ENCODE data around the gene GORASP1. TPM values are rescaled to one million over a fixed set of nuclear protein-coding genes. Genes with fewer than 3 reads are reported as not detected.

The GORASP1 gene
- total and polyA plus RNA-seq, 2 of the 13 experiments (the other 11 are each of a cell fraction or from before 2014, with no cell fraction given) = 36.4 to 39.8 TPM

GRCh38 chr3:39075910-39076309, 31.5 kb downstream of the GORASP1 start (continued):
- TF ChIP-seq THAP9 (CRISPR knock-in tag; IDR thresholded peaks at IDR 0.05; ENCODE audit: borderline replicate concordance) (no peak), NCOA5 (CRISPR knock-in tag; IDR thresholded peaks at IDR 0.05) (no peak), ZNF577 (CRISPR knock-in tag; IDR thresholded peaks at IDR 0.05; ENCODE audit: borderline replicate concordance, low read depth) (no peak), FOXC1 (CRISPR knock-in tag; IDR thresholded peaks at IDR 0.05; ENCODE audit: borderline replicate concordance) (no peak), ARHGAP35 (CRISPR knock-in tag; IDR thresholded peaks at IDR 0.05; ENCODE audit: borderline replicate concordance) (no peak), SMYD3 (CRISPR knock-in tag; IDR thresholded peaks at IDR 0.05) (no peak), PRPF4 (IDR thresholded peaks at IDR 0.05; ENCODE audit: low read depth, low read length, poor library complexity, severe bottlenecking) (no peak), ZNF605 (CRISPR knock-in tag; IDR thresholded peaks at IDR 0.05) (no peak), MYNN (CRISPR knock-in tag; IDR thresholded peaks at IDR 0.05; ENCODE audit: low read depth) (no peak)
- TF ChIP-seq, protein P1, sequence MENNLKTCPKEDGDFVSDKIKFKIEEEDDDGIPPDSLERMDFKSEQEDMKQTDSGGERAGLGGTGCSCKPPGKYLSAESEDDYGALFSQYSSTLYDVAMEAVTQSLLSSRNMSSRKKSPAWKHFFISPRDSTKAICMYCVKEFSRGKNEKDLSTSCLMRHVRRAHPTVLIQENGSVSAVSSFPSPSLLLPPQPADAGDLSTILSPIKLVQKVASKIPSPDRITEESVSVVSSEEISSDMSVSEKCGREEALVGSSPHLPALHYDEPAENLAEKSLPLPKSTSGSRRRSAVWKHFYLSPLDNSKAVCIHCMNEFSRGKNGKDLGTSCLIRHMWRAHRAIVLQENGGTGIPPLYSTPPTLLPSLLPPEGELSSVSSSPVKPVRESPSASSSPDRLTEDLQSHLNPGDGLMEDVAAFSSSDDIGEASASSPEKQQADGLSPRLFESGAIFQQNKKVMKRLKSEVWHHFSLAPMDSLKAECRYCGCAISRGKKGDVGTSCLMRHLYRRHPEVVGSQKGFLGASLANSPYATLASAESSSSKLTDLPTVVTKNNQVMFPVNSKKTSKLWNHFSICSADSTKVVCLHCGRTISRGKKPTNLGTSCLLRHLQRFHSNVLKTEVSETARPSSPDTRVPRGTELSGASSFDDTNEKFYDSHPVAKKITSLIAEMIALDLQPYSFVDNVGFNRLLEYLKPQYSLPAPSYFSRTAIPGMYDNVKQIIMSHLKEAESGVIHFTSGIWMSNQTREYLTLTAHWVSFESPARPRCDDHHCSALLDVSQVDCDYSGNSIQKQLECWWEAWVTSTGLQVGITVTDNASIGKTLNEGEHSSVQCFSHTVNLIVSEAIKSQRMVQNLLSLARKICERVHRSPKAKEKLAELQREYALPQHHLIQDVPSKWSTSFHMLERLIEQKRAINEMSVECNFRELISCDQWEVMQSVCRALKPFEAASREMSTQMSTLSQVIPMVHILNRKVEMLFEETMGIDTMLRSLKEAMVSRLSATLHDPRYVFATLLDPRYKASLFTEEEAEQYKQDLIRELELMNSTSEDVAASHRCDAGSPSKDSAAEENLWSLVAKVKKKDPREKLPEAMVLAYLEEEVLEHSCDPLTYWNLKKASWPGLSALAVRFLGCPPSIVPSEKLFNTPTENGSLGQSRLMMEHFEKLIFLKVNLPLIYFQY (CRISPR knock-in tag; IDR thresholded peaks at IDR 0.05; ENCODE audit: borderline replicate concordance) = no peak
